ENCODE measurements around the gene UQCRQ. TPM values are rescaled to one million over a fixed set of nuclear protein-coding genes. Genes with fewer than 3 reads are reported as not detected.

The UQCRQ gene
- total and polyA plus RNA-seq, 9 of the 15 experiments (the other 6 are each of a cell fraction or from before 2014, with no cell fraction given), result 235 to 2,421 (median 883) TPM

DNA sequence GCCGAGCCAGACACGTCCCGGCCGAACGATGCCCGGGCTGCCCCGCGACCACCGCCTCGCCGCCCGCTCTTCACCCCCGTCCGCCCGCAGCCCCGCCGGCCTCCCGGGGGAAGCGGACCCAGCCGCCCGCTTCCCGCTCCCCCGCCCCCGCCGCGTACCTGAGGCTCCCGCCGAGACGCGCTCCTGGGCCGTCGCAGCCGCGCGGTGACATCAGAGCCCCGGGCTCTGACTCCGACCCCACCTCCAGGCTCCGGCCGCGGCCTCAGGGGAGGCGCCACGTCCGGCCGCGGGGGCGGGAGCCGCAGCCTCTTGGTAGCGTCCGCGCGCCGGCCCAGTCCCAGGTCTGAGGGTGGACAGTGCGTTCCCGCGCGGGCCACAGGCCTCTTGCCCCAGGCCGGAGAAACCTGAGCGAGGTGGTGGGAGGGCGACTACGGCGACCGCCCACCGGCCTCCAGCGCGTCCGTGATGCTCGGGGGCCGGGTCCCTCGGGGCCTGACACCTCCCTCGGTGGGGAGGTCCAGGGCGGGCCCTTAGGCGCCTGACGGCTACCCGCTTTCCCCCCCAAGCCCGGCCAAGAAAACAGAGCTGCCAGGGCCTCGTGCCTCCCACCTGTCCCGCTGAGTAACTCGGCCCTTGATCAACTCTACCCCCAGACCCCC lies 35.9 kb upstream of the UQCRQ start, which contains the start of gene SHROOM1 (continued):
- TF ChIP-seq, protein P1, sequence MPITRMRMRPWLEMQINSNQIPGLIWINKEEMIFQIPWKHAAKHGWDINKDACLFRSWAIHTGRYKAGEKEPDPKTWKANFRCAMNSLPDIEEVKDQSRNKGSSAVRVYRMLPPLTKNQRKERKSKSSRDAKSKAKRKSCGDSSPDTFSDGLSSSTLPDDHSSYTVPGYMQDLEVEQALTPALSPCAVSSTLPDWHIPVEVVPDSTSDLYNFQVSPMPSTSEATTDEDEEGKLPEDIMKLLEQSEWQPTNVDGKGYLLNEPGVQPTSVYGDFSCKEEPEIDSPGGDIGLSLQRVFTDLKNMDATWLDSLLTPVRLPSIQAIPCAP (CRISPR knock-in tag; IDR thresholded peaks at IDR 0.05; ENCODE audit: borderline replicate concordance), result no peak
- no peak for TF ChIP-seq GATA2 (CRISPR knock-in tag; IDR thresholded peaks at IDR 0.05)
- no peak for TF ChIP-seq SIRT6 (IDR thresholded peaks at IDR 0.05; ENCODE audit: low read depth, low read length)
- TF ChIP-seq, protein P2, sequence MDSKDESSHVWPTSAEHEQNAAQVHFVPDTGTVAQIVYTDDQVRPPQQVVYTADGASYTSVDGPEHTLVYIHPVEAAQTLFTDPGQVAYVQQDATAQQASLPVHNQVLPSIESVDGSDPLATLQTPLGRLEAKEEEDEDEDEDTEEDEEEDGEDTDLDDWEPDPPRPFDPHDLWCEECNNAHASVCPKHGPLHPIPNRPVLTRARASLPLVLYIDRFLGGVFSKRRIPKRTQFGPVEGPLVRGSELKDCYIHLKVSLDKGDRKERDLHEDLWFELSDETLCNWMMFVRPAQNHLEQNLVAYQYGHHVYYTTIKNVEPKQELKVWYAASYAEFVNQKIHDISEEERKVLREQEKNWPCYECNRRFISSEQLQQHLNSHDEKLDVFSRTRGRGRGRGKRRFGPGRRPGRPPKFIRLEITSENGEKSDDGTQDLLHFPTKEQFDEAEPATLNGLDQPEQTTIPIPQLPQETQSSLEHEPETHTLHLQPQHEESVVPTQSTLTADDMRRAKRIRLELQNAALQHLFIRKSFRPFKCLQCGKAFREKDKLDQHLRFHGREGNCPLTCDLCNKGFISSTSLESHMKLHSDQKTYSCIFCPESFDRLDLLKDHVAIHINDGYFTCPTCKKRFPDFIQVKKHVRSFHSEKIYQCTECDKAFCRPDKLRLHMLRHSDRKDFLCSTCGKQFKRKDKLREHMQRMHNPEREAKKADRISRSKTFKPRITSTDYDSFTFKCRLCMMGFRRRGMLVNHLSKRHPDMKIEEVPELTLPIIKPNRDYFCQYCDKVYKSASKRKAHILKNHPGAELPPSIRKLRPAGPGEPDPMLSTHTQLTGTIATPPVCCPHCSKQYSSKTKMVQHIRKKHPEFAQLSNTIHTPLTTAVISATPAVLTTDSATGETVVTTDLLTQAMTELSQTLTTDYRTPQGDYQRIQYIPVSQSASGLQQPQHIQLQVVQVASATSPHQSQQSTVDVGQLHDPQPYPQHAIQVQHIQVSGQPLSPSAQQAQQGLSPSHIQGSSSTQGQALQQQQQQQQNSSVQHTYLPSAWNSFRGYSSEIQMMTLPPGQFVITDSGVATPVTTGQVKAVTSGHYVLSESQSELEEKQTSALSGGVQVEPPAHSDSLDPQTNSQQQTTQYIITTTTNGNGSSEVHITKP (IDR thresholded peaks at IDR 0.05; ENCODE audit: partially characterized antibody), result peak; percentile 97
- no peak for TF ChIP-seq ZNF717 (CRISPR knock-in tag; IDR thresholded peaks at IDR 0.05)
- TF ChIP-seq, protein P3, sequence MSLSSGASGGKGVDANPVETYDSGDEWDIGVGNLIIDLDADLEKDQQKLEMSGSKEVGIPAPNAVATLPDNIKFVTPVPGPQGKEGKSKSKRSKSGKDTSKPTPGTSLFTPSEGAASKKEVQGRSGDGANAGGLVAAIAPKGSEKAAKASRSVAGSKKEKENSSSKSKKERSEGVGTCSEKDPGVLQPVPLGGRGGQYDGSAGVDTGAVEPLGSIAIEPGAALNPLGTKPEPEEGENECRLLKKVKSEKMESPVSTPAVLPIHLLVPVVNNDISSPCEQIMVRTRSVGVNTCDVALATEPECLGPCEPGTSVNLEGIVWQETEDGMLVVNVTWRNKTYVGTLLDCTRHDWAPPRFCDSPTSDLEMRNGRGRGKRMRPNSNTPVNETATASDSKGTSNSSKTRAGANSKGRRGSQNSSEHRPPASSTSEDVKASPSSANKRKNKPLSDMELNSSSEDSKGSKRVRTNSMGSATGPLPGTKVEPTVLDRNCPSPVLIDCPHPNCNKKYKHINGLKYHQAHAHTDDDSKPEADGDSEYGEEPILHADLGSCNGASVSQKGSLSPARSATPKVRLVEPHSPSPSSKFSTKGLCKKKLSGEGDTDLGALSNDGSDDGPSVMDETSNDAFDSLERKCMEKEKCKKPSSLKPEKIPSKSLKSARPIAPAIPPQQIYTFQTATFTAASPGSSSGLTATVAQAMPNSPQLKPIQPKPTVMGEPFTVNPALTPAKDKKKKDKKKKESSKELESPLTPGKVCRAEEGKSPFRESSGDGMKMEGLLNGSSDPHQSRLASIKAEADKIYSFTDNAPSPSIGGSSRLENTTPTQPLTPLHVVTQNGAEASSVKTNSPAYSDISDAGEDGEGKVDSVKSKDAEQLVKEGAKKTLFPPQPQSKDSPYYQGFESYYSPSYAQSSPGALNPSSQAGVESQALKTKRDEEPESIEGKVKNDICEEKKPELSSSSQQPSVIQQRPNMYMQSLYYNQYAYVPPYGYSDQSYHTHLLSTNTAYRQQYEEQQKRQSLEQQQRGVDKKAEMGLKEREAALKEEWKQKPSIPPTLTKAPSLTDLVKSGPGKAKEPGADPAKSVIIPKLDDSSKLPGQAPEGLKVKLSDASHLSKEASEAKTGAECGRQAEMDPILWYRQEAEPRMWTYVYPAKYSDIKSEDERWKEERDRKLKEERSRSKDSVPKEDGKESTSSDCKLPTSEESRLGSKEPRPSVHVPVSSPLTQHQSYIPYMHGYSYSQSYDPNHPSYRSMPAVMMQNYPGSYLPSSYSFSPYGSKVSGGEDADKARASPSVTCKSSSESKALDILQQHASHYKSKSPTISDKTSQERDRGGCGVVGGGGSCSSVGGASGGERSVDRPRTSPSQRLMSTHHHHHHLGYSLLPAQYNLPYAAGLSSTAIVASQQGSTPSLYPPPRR (CRISPR knock-in tag; IDR thresholded peaks at IDR 0.05; ENCODE audit: borderline replicate concordance), result no peak
- TF ChIP-seq, protein P4, sequence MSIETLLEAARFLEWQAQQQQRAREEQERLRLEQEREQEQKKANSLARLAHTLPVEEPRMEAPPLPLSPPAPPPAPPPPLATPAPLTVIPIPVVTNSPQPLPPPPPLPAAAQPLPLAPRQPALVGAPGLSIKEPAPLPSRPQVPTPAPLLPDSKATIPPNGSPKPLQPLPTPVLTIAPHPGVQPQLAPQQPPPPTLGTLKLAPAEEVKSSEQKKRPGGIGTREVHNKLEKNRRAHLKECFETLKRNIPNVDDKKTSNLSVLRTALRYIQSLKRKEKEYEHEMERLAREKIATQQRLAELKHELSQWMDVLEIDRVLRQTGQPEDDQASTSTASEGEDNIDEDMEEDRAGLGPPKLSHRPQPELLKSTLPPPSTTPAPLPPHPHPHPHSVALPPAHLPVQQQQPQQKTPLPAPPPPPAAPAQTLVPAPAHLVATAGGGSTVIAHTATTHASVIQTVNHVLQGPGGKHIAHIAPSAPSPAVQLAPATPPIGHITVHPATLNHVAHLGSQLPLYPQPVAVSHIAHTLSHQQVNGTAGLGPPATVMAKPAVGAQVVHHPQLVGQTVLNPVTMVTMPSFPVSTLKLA (conservative IDR thresholded peaks at IDR 0.05), result peak in 1 of 2 experiments; percentile 37; a peak in 1 of 4 replicates
- 0 out of 4 replicates have a peak, but pooled peaks of 1 of the 2 experiments have one; percentile 14 for TF ChIP-seq TRIM24 (IDR thresholded peaks at IDR 0.05)
- TF ChIP-seq, protein P5, sequence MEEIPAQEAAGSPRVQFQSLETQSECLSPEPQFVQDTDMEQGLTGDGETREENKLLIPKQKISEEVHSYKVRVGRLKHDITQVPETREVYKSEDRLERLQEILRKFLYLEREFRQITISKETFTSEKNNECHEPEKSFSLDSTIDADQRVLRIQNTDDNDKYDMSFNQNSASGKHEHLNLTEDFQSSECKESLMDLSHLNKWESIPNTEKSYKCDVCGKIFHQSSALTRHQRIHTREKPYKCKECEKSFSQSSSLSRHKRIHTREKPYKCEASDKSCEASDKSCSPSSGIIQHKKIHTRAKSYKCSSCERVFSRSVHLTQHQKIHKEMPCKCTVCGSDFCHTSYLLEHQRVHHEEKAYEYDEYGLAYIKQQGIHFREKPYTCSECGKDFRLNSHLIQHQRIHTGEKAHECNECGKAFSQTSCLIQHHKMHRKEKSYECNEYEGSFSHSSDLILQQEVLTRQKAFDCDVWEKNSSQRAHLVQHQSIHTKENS (CRISPR knock-in tag; IDR thresholded peaks at IDR 0.05), result no peak
- TF ChIP-seq, protein P6, sequence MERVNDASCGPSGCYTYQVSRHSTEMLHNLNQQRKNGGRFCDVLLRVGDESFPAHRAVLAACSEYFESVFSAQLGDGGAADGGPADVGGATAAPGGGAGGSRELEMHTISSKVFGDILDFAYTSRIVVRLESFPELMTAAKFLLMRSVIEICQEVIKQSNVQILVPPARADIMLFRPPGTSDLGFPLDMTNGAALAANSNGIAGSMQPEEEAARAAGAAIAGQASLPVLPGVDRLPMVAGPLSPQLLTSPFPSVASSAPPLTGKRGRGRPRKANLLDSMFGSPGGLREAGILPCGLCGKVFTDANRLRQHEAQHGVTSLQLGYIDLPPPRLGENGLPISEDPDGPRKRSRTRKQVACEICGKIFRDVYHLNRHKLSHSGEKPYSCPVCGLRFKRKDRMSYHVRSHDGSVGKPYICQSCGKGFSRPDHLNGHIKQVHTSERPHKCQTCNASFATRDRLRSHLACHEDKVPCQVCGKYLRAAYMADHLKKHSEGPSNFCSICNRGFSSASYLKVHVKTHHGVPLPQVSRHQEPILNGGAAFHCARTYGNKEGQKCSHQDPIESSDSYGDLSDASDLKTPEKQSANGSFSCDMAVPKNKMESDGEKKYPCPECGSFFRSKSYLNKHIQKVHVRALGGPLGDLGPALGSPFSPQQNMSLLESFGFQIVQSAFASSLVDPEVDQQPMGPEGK (CRISPR knock-in tag; IDR thresholded peaks at IDR 0.05; ENCODE audit: borderline replicate concordance), result no peak
